Neuronal stem cell (in vitro differentiated cells): ENCODE results near the gene RLBP1.

Source experiments
- DNase-seq: peaks from one replicate; pipeline ENCODE4 v3.0.0-alpha.2; 2013; ENCODE audit warnings: low spot score
- H2AFZ ChIP-seq: one replicate; pipeline ENCODE4 v1.6.1; 2013; ENCODE audit warnings: mild to moderate bottlenecking, low read length, inconsistent platforms
- H2AK5ac ChIP-seq: 2 replicates; pipeline ENCODE4 v1.6.1; 2013; ENCODE audit warnings: low read depth, mild to moderate bottlenecking, inconsistent platforms, low read length, moderate library complexity, mixed read lengths
- H2BK120ac ChIP-seq: 2 replicates; pipeline ENCODE4 v1.6.1; 2013; ENCODE audit warnings: low read depth, mild to moderate bottlenecking, inconsistent platforms, low read length, moderate library complexity, mixed read lengths
- H2BK12ac ChIP-seq: one replicate; pipeline ENCODE4 v1.6.1; 2013; ENCODE audit warnings: low read length, inconsistent platforms
- H2BK15ac ChIP-seq: 2 replicates; pipeline ENCODE4 v1.6.1; 2013; ENCODE audit warnings: mild to moderate bottlenecking, low read length, inconsistent platforms, mixed read lengths
- H2BK5ac ChIP-seq: one replicate; pipeline ENCODE4 v1.6.1; 2013; ENCODE audit warnings: inconsistent platforms, mild to moderate bottlenecking, low read length, moderate library complexity
- H3K14ac ChIP-seq: one replicate; pipeline ENCODE4 v1.6.1; 2013; ENCODE audit warnings: low read length, inconsistent platforms
- H3K18ac ChIP-seq: 2 replicates; pipeline ENCODE4 v1.6.1; 2013; ENCODE audit warnings: low read length, inconsistent platforms
- H3K23ac ChIP-seq: 2 replicates; pipeline ENCODE4 v1.6.1; 2013; ENCODE audit warnings: low read depth, mild to moderate bottlenecking, mixed read lengths, low read length, inconsistent platforms; ENCODE audit not compliant: poor library complexity
- H3K27ac ChIP-seq: replicated peaks from 3 replicates; pipeline ENCODE4 v1.5.1; 2013; ENCODE audit warnings: low read length, inconsistent platforms
- H3K27me3 ChIP-seq, 3 experiments: 2 replicates each; pipeline ENCODE4 v1.6.1; 2013; ENCODE audit warnings: low read length in 3 of 3, mild to moderate bottlenecking in 2 of 3, inconsistent platforms in 1 of 3, low read depth in 1 of 3, mixed read lengths in 1 of 3, moderate library complexity in 1 of 3; ENCODE audit not compliant: control insufficient read depth in 3 of 3, insufficient read depth in 3 of 3
- H3K36me3 ChIP-seq, 2 donors: replicated peaks in 1 of 2; 2 replicates each; pipeline ENCODE4 v1.6.1; 2013; ENCODE audit warnings: low read length in 2 of 2; ENCODE audit not compliant: control insufficient read depth in 2 of 2, insufficient read depth in 2 of 2
- H3K4ac ChIP-seq: 2 replicates; pipeline ENCODE4 v1.6.1; 2013; ENCODE audit warnings: inconsistent platforms, mild to moderate bottlenecking, low read length, moderate library complexity
- H3K4me1 ChIP-seq, 2 donors: 1 replicate in 1 of 2; 2 replicates in 1 of 2; pipeline ENCODE4 v1.6.1; 2013; ENCODE audit warnings: low read length in 2 of 2, low read depth in 1 of 2; ENCODE audit not compliant: control insufficient read depth in 2 of 2, insufficient read depth in 1 of 2
- H3K4me2 ChIP-seq: one replicate; pipeline ENCODE4 v1.6.1; 2013; ENCODE audit warnings: mild to moderate bottlenecking, low read length, inconsistent platforms; ENCODE audit not compliant: insufficient read depth, poor library complexity, severe bottlenecking
- H3K4me3 ChIP-seq, 2 donors: 2 replicates each; pipeline ENCODE4 v1.5.1; 2013; ENCODE audit warnings: low read length in 2 of 2, mild to moderate bottlenecking in 2 of 2, inconsistent platforms in 1 of 2, moderate library complexity in 1 of 2
- H3K79me1 ChIP-seq: one replicate; pipeline ENCODE4 v1.6.1; 2013; ENCODE audit warnings: low read depth, mild to moderate bottlenecking, inconsistent platforms, low read length, moderate library complexity
- H3K9ac ChIP-seq: one replicate; pipeline ENCODE4 v1.6.1; 2013; ENCODE audit warnings: mild to moderate bottlenecking, low read depth, low read length, inconsistent platforms; ENCODE audit not compliant: poor library complexity
- H3K9me3 ChIP-seq, 2 donors: replicated peaks in 1 of 2; 2 replicates each; pipeline versions ENCODE3 to v1.6.1; 2013; ENCODE audit warnings: low read length in 2 of 2, mild to moderate bottlenecking in 2 of 2, inconsistent platforms in 1 of 2, low read depth in 1 of 2, mixed read lengths in 1 of 2, moderate library complexity in 1 of 2; ENCODE audit not compliant: control insufficient read depth in 2 of 2, insufficient read depth in 1 of 2
- H4K8ac ChIP-seq: one replicate; pipeline ENCODE4 v1.6.1; 2013; ENCODE audit warnings: low read depth, mild to moderate bottlenecking, inconsistent platforms, low read length, moderate library complexity
- H4K91ac ChIP-seq: one replicate; pipeline ENCODE4 v1.6.1; 2013; ENCODE audit warnings: low read length, low read depth, mild to moderate bottlenecking, inconsistent platforms; ENCODE audit not compliant: poor library complexity
- WGBS, 2 donors: extraction: QIAGEN DNeasy Blood & Tissue Kit; methylation state at CpG; one replicate each; pipeline ENCODE4 v1.1.7; 2013; ENCODE audit warnings: missing lambda C conversion rate in 2 of 2, mixed read lengths in 1 of 2; ENCODE audit not compliant: insufficient read length in 2 of 2, insufficient replicate concordance in 1 of 2; ENCODE audit errors: extremely low coverage in 2 of 2; 5-methylcytosine and 5-hydroxymethylcytosine counted together

RLBP1 gene

DNA sequence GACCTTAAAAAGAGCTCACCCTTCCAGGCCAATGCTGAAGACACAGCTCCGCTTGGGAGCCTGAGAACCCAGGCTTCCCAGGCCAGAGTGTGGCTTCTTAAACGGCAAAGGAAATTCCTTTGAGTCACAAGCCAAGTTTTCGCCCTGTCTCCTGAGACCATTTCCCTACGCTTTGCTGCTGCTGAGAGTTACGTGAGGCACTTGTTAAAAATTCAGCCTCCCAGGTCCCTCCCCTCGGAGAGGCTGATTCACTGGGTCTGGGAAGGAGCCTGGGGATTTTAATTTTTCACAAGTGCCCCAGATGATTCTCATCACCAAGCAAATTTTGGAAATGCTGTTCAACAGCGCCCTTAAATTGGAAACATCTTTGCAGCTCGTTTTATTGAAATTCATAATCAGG lies 25.5 kb downstream of the RLBP1 start:
- Histone ChIP-seq H2BK12ac (no peak overlapping the region), H3K4me3 (no peak overlapping the region), H2BK120ac (no peak overlapping the region), H3K27ac (no peak overlapping the region), H2BK15ac (no peak overlapping the region), H2BK5ac (no peak overlapping the region), H3K14ac (no peak overlapping the region), H2AK5ac (no peak overlapping the region), H3K36me3 (peaks cover 3 to 32% of the 10 kb centered on the region in 2 donors), H3K4me1 (peaks cover 33 to 43% of the 10 kb centered on the region in 2 donors), H3K9me3 (no peaks in the 10 kb centered on the region), H3K4me2 (no peak overlapping the region), H4K8ac (no peak overlapping the region), H4K91ac (no peak overlapping the region), H3K4ac (no peak overlapping the region), H2AFZ (no peak overlapping the region), H3K23ac (no peak overlapping the region), H3K79me1 (no peaks in the 10 kb centered on the region), H3K18ac (peak overlapping the region; percentile 58), H3K9ac (no peak overlapping the region), H3K27me3 (no peaks in the 10 kb centered on the region)
- DNase-seq: no peak
- WGBS, 2 donors: no CpG with 5 or more reads among the region's 8 CpGs

DNA sequence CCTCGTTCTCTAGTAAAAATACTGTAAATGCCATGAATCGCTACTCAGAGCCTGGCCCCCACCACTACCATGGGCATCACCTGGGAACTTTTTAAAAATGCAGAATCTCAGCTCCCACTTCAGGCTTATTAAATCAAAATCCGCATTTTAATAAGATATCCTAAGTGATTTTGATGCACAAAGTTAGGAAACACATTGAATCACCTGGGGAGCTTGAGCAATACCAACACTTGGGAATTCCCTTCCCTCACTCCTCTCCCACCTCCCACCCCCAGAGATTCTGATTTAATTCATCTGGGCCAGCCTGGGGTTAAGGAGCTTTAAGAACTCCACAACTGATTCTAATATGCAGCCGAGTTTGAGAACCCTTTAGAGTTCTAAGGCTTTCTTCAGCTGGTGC lies 26.8 kb downstream of the RLBP1 start:
- Histone ChIP-seq H2BK12ac (no peak overlapping the region), H2AK5ac (no peak overlapping the region), H2AFZ (no peak overlapping the region), H3K23ac (no peak overlapping the region), H3K14ac (no peak overlapping the region), H3K4me3 (no peak overlapping the region), H3K36me3 (peaks cover 3 to 40% of the 10 kb centered on the region in 2 donors), H4K91ac (no peak overlapping the region), H3K4me2 (no peak overlapping the region), H2BK120ac (no peak overlapping the region), H3K27me3 (no peaks in the 10 kb centered on the region), H3K27ac (no peak overlapping the region), H2BK15ac (no peak overlapping the region), H4K8ac (no peak overlapping the region), H3K18ac (no peak overlapping the region), H3K4me1 (peaks cover 28 to 36% of the 10 kb centered on the region in 2 donors), H3K9me3 (no peaks in the 10 kb centered on the region), H3K4ac (no peak overlapping the region), H3K79me1 (no peaks in the 10 kb centered on the region), H3K9ac (no peak overlapping the region), H2BK5ac (no peak overlapping the region)
- no CpG with 5 or more reads among the region's 4 CpGs for WGBS, 2 donors
- no peak for DNase-seq

- H3K4me3 ChIP-seq: no peak overlapping the region
- no CpG with 5 or more reads among the region's 3 CpGs for WGBS, 2 donors
- H3K4ac ChIP-seq: no peak overlapping the region
- no peak overlapping the region for H2BK12ac ChIP-seq
- no peak overlapping the region for H3K27ac ChIP-seq
- H4K8ac ChIP-seq: no peak overlapping the region
- DNase-seq: no peak
- no peaks in the 10 kb centered on the region for H3K79me1 ChIP-seq
- H3K4me2 ChIP-seq: no peak overlapping the region
- no peak overlapping the region for H3K14ac ChIP-seq
- H3K27me3 ChIP-seq: no peaks in the 10 kb centered on the region
- H4K91ac ChIP-seq: no peak overlapping the region
- no peak overlapping the region for H2BK5ac ChIP-seq
- no peak overlapping the region for H2AFZ ChIP-seq
- H3K18ac ChIP-seq: no peak overlapping the region
- peaks cover 4 to 52% of the 10 kb centered on the region in 2 donors for H3K36me3 ChIP-seq
- H2BK120ac ChIP-seq: no peak overlapping the region
- H3K4me1 ChIP-seq: peaks cover 14 to 18% of the 10 kb centered on the region in 2 donors
- H3K9ac ChIP-seq: no peak overlapping the region
- H3K9me3 ChIP-seq: no peaks in the 10 kb centered on the region
- no peak overlapping the region for H2AK5ac ChIP-seq
- H2BK15ac ChIP-seq: no peak overlapping the region
- no peak overlapping the region for H3K23ac ChIP-seq
Measured at GRCh38 chr15:89192766-89193165, 28.6 kb downstream of the RLBP1 start.

- H2BK15ac ChIP-seq: no peak overlapping the region
- no peaks in the 10 kb centered on the region for H3K79me1 ChIP-seq
- no peaks in the 10 kb centered on the region for H3K9me3 ChIP-seq
- no peak overlapping the region for H2BK12ac ChIP-seq
- no peak overlapping the region for H2AK5ac ChIP-seq
- no peak overlapping the region for H2BK5ac ChIP-seq
- no peak overlapping the region for H3K9ac ChIP-seq
- no peak overlapping the region for H3K14ac ChIP-seq
- no peak overlapping the region for H3K4me3 ChIP-seq
- H3K18ac ChIP-seq: no peak overlapping the region
- DNase-seq: no peak
- H3K23ac ChIP-seq: no peak overlapping the region
- H4K8ac ChIP-seq: no peak overlapping the region
- H2BK120ac ChIP-seq: no peak overlapping the region
- no CpG with 5 or more reads among the region's 2 CpGs for WGBS, 2 donors
- peaks cover 11 to 14% of the 10 kb centered on the region in 2 donors for H3K4me1 ChIP-seq
- H3K27ac ChIP-seq: no peak overlapping the region
- no peak overlapping the region for H3K4me2 ChIP-seq
- no peak overlapping the region for H4K91ac ChIP-seq
- H3K4ac ChIP-seq: no peak overlapping the region
- H2AFZ ChIP-seq: no peak overlapping the region
- H3K27me3 ChIP-seq: no peaks in the 10 kb centered on the region
- peaks cover 4 to 52% of the 10 kb centered on the region in 2 donors for H3K36me3 ChIP-seq
Measured at GRCh38 chr15:89192136-89192535, 29.2 kb downstream of the RLBP1 start.
